Activated B cell treated with CpG ODN at 0.5 μM for 24 hours (primary cell): ENCODE results near the gene STXBP4. TPM values are rescaled to one million over a fixed set of nuclear protein-coding genes. Genes with fewer than 3 reads are reported as not detected.

Experiments
- ATAC-seq: fragments of 200-7000 bp; cut with Tn5 transposase; one replicate; pipeline ENCODE4 v1.10.0; 2021; ENCODE audit warnings: low read depth, mild to moderate bottlenecking, moderate library complexity
- CTCF ChIA-PET: fragments of 350-600 bp; sonication (Branson Sonifier 250); formaldehyde crosslinking; loops from one replicate; lab custom pipeline; 2021; ENCODE audit warnings: antibody characterized with exemption; lab: Charles Lee
- POLR2A ChIA-PET: fragments of 350-600 bp; sonication (Branson Sonifier 250); formaldehyde crosslinking; loops from one replicate; lab custom pipeline; 2021; ENCODE audit warnings: antibody characterized with exemption; lab: Charles Lee
- DNase-seq: peaks from one replicate; pipeline ENCODE4 v3.0.0; 2022
- H3K27ac Mint-ChIP-seq: one replicate; pipeline ENCODE4 v1.8.0; 2020; ENCODE audit warnings: mixed read lengths
- H3K27me3 Mint-ChIP-seq: one replicate; pipeline ENCODE4 v1.8.0; 2021; ENCODE audit warnings: mixed read lengths
- H3K36me3 Mint-ChIP-seq: one replicate; pipeline ENCODE4 v1.8.0; 2021; ENCODE audit warnings: low read depth, mixed read lengths
- H3K4me1 Mint-ChIP-seq: one replicate; pipeline ENCODE4 v1.8.0; 2021; ENCODE audit warnings: mixed read lengths
- H3K4me3 Mint-ChIP-seq: one replicate; pipeline ENCODE4 v1.8.0; 2020; ENCODE audit warnings: mild to moderate bottlenecking, mixed read lengths
- H3K9me3 Mint-ChIP-seq: one replicate; pipeline ENCODE4 v1.8.0; 2020; ENCODE audit warnings: mixed read lengths
- CTCF ChIP-seq: fragments of 200-600 bp; IDR thresholded peaks from one replicate; pipeline ENCODE4 v1.8.0; 2022; ENCODE audit warnings: antibody characterized with exemption, mild to moderate bottlenecking
- intact Hi-C: fragments of 100-400 bp; cut with micrococcal nuclease; formaldehyde crosslinking; loops from one replicate; pipeline ENCODE4 v1.15.1; 2024
- total RNA-seq: library from RNA; stranded (reverse); gene quantifications from 2 replicates; pipeline ENCODE4 v1.2.3, GENCODE V29; 2022

STXBP4 gene
- total RNA-seq, 1 donor from 2014 or later, result 9.5 TPM

- H3K4me3 Mint-ChIP-seq, result no peak overlapping the region
- ATAC-seq (no peak), DNase-seq (no peak)
- no peaks in the 10 kb centered on the region for H3K27me3 Mint-ChIP-seq
- no peaks in the 10 kb centered on the region for H3K4me1 Mint-ChIP-seq
- H3K9me3 Mint-ChIP-seq, result no peaks in the 10 kb centered on the region
- H3K36me3 Mint-ChIP-seq, result peaks cover 2% of the 10 kb centered on the region
- no peak overlapping the region for H3K27ac Mint-ChIP-seq
- no peak for TF ChIP-seq CTCF
- intact Hi-C loops, result no loop called here
- ChIA-PET CTCF (no interaction called here), POLR2A (no interaction called here)
Measured at GRCh38 chr17:55152236-55152635, 183.7 kb downstream of the STXBP4 start.

- Mint-ChIP-seq H3K36me3 (peaks cover 2% of the 10 kb centered on the region), H3K27me3 (no peaks in the 10 kb centered on the region), H3K4me1 (no peaks in the 10 kb centered on the region), H3K4me3 (no peak overlapping the region), H3K9me3 (no peaks in the 10 kb centered on the region), H3K27ac (no peak overlapping the region)
- DNase-seq, result no peak
- TF ChIP-seq CTCF, result no peak
- CTCF ChIA-PET, result no interaction called here
- POLR2A ChIA-PET, result no interaction called here
- intact Hi-C loops, result no loop called here
- ATAC-seq, result no peak
Measured at GRCh38 chr17:55154101-55154500, 185.5 kb downstream of the STXBP4 start.

GRCh38 chr17:55155856-55156560 is 187.4 kb downstream of the STXBP4 start:
- DNase-seq, result no peak
- TF ChIP-seq CTCF, result no peak
- intact Hi-C loops, result no loop called here
- no peaks in the 10 kb centered on the region for H3K9me3 Mint-ChIP-seq
- H3K4me3 Mint-ChIP-seq, result no peak overlapping the region
- no peak for ATAC-seq
- H3K4me1 Mint-ChIP-seq, result no peaks in the 10 kb centered on the region
- H3K27ac Mint-ChIP-seq, result no peak overlapping the region
- ChIA-PET CTCF (no interaction called here), POLR2A (interaction anchor here (0.6 kb wide), 1 partner anchor 13 kb away, joined by 3 read pairs; no protein-coding TSS in a partner anchor)
- H3K36me3 Mint-ChIP-seq, result peaks cover 7% of the 10 kb centered on the region
- H3K27me3 Mint-ChIP-seq, result no peaks in the 10 kb centered on the region

GRCh38 chr17:55157165-55157564 is 188.6 kb downstream of the STXBP4 start:
- no peak overlapping the region for H3K4me3 Mint-ChIP-seq
- ChIA-PET CTCF (no interaction called here), POLR2A (no interaction called here)
- no peaks in the 10 kb centered on the region for H3K9me3 Mint-ChIP-seq
- intact Hi-C loops, result no loop called here
- H3K27me3 Mint-ChIP-seq, result no peaks in the 10 kb centered on the region
- H3K36me3 Mint-ChIP-seq, result peaks cover 7% of the 10 kb centered on the region
- DNase-seq (no peak), ATAC-seq (no peak)
- H3K27ac Mint-ChIP-seq, result no peak overlapping the region
- TF ChIP-seq CTCF, result no peak
- H3K4me1 Mint-ChIP-seq, result no peaks in the 10 kb centered on the region

- TF ChIP-seq CTCF, result no peak
- intact Hi-C loops, result no loop called here
- no peaks in the 10 kb centered on the region for H3K27me3 Mint-ChIP-seq
- H3K36me3 Mint-ChIP-seq, result peaks cover 6% of the 10 kb centered on the region
- peaks cover 4% of the 10 kb centered on the region for H3K4me1 Mint-ChIP-seq
- H3K4me3 Mint-ChIP-seq, result no peak overlapping the region
- no peaks in the 10 kb centered on the region for H3K9me3 Mint-ChIP-seq
- DNase-seq (no peak), ATAC-seq (no peak)
- POLR2A ChIA-PET, result no interaction called here
- CTCF ChIA-PET, result no interaction called here
- H3K27ac Mint-ChIP-seq, result no peak overlapping the region
Measured at GRCh38 chr17:55158439-55158838, 189.9 kb downstream of the STXBP4 start.
